ENCODE measurements around the gene TCERG1L.

DNA sequence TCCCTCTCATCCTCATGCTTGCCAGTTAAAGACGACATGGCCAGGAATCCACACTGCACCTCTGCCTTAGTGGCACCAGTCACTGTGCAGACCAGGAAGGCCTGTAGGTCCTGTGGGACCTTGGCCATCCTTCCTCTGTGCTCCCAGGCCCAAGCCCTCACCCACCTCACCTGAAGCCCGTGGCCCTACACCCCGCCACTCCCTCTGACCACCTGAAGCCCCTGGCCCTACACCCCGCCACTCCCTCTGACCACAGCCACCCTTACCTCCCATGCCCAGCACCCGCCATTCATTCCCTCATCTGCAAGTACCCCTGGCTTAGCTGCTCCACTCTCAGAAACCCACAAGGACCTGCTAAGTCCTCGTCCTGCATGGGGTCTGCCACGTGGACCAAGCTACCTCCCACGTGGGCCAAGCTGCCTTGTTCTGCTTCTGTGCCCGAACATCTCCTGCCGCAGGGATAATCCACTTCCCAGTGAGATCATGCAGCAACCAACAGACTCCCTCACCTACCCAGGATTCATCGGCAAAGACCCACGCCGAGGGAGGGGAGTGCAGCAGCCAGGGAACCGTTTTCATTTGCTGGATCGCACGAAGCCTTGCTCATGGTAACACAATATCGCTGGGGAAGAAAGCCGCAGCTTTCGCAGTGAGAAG lies 151.2 kb downstream of the TCERG1L start:
- TF ChIP-seq GATA2 (IDR thresholded peaks at IDR 0.05; ENCODE audit: low read depth, low read length) (no peak), GATA3 (IDR thresholded peaks at IDR 0.05; ENCODE audit: low read depth, low read length) (no peak)
